GM23338 (cell line): ENCODE data around the gene CELA1. TPM values are rescaled to one million over a fixed set of nuclear protein-coding genes. Genes with fewer than 3 reads are reported as not detected.

Experiments
- ATAC-seq: fragments of 200-7000 bp; cut with Tn5 transposase; 3 replicates; pipeline ENCODE4 v1.9.1; 2020
- DNase-seq: peaks from one replicate; pipeline ENCODE4 v3.0.0-alpha.2; 2015; ENCODE audit warnings: low spot score
- H2AFZ ChIP-seq: fragments of 200-600 bp; sonication (generic); 2 replicates; pipeline ENCODE4 v1.8.0; 2016; ENCODE audit warnings: antibody characterized with exemption, mild to moderate bottlenecking, moderate library complexity
- H3F3A ChIP-seq: fragments of 200-600 bp; sonication (generic); replicated peaks from 2 replicates; pipeline ENCODE4 v1.8.0; 2017; ENCODE audit warnings: antibody characterized with exemption, mixed run types, low read depth
- H3K27ac ChIP-seq: fragments of 200-600 bp; sonication (generic); 2 replicates; pipeline ENCODE4 v1.6.1; 2016; ENCODE audit warnings: low read depth
- H3K27me3 ChIP-seq: fragments of 200-600 bp; sonication (generic); 2 replicates; pipeline ENCODE4 v1.8.0; 2016; ENCODE audit warnings: mild to moderate bottlenecking, mixed run types, moderate library complexity; ENCODE audit not compliant: insufficient read depth
- H3K36me3 ChIP-seq: fragments of 200-600 bp; sonication (generic); 2 replicates; pipeline ENCODE4 v1.8.0; 2016; ENCODE audit warnings: mild to moderate bottlenecking; ENCODE audit not compliant: insufficient read depth
- H3K4me1 ChIP-seq: fragments of 200-600 bp; sonication (generic); 2 replicates; pipeline ENCODE4 v1.8.0; 2016; ENCODE audit warnings: mild to moderate bottlenecking, moderate library complexity; ENCODE audit not compliant: insufficient read depth
- H3K4me2 ChIP-seq: fragments of 200-600 bp; sonication (generic); 2 replicates; pipeline ENCODE4 v1.7.1; 2017; ENCODE audit warnings: mixed run types
- H3K4me3 ChIP-seq: fragments of 200-600 bp; sonication (generic); 2 replicates; pipeline ENCODE4 v1.6.1; 2016; ENCODE audit warnings: mixed run types
- H3K79me2 ChIP-seq: fragments of 200-600 bp; sonication (generic); replicated peaks from 2 replicates; pipeline ENCODE4 v1.8.0; 2017; ENCODE audit warnings: mild to moderate bottlenecking; ENCODE audit not compliant: insufficient read depth
- H3K9me2 ChIP-seq: fragments of 200-600 bp; sonication (generic); 2 replicates; pipeline ENCODE4 v1.8.0; 2017; ENCODE audit not compliant: insufficient read depth
- H4K20me1 ChIP-seq: fragments of 200-600 bp; sonication (generic); replicated peaks from 2 replicates; pipeline ENCODE4 v1.8.0; 2017; ENCODE audit warnings: mild to moderate bottlenecking; ENCODE audit not compliant: insufficient read depth
- H3K27ac Mint-ChIP-seq: 2 replicates; pipeline ENCODE4 v1.8.0; 2020; ENCODE audit warnings: inconsistent platforms, mild to moderate bottlenecking, moderate library complexity, mixed read lengths
- H3K27me3 Mint-ChIP-seq: 3 replicates; pipeline ENCODE4 v1.8.0; 2022; ENCODE audit warnings: low read depth, mild to moderate bottlenecking, moderate library complexity, mixed read lengths, inconsistent platforms; ENCODE audit not compliant: insufficient read depth, poor library complexity
- H3K36me3 Mint-ChIP-seq: 3 replicates; pipeline ENCODE4 v1.8.0; 2021; ENCODE audit warnings: low read depth, mild to moderate bottlenecking, inconsistent platforms, moderate library complexity, mixed read lengths
- H3K4me1 Mint-ChIP-seq: 3 replicates; pipeline ENCODE4 v1.8.0; 2020; ENCODE audit warnings: mild to moderate bottlenecking, inconsistent platforms, mixed read lengths
- H3K4me3 Mint-ChIP-seq: 3 replicates; pipeline ENCODE4 v1.8.0; 2021; ENCODE audit warnings: moderate library complexity, mild to moderate bottlenecking, inconsistent platforms, mixed read lengths
- H3K9me3 Mint-ChIP-seq: 3 replicates; pipeline ENCODE4 v1.8.0; 2020; ENCODE audit warnings: moderate library complexity, mild to moderate bottlenecking, inconsistent platforms, mixed read lengths
- CREB1 ChIP-seq: fragments of 250-450 bp; sonication (Bioruptor Pico); IDR thresholded peaks from 2 replicates; pipeline ENCODE4 v1.5.0; 2020; ENCODE audit warnings: low read depth, mild to moderate bottlenecking, moderate library complexity
- CTCF ChIP-seq, 2 experiments: fragments of 200-600 bp in 1 of 2; sonication (generic) in 1 of 2; conservative IDR thresholded peaks; 2 replicates each; pipeline versions ENCODE4 v1.5.1 to v1.6.1; 2016 to 2017; ENCODE audit warnings: antibody characterized with exemption in 2 of 2, low read depth in 2 of 2, mild to moderate bottlenecking in 2 of 2, moderate library complexity in 1 of 2
- EZH2 ChIP-seq: fragments of 200-600 bp; sonication (generic); IDR thresholded peaks from one replicate; pipeline ENCODE4 v1.8.0; 2017; ENCODE audit warnings: antibody characterized with exemption, mild to moderate bottlenecking, low read depth; ENCODE audit not compliant: unreplicated experiment
- EZH2phosphoT487 ChIP-seq: fragments of 200-600 bp; sonication (generic); IDR thresholded peaks from one replicate; pipeline ENCODE4 v1.8.1; 2018; ENCODE audit warnings: antibody characterized with exemption; ENCODE audit not compliant: unreplicated experiment
- JUNB ChIP-seq: IDR thresholded peaks from one replicate; pipeline ENCODE4 v1.6.1; 2016; ENCODE audit warnings: antibody characterized with exemption; ENCODE audit not compliant: unreplicated experiment
- NANOG ChIP-seq: IDR thresholded peaks from 2 replicates; pipeline ENCODE4 v1.6.1; 2016; ENCODE audit warnings: antibody characterized with exemption, borderline replicate concordance
- POLR2AphosphoS5 ChIP-seq: IDR thresholded peaks from 2 replicates; pipeline ENCODE4 v1.6.1; 2016; ENCODE audit warnings: antibody characterized with exemption, low read depth
- STAT1 ChIP-seq: IDR thresholded peaks from one replicate; pipeline ENCODE4 v1.6.1; 2016; ENCODE audit warnings: antibody characterized with exemption; ENCODE audit not compliant: unreplicated experiment
- ZNF114 ChIP-seq: fragments of 250-450 bp; sonication (Bioruptor Pico); IDR thresholded peaks from 2 replicates; pipeline ENCODE4 v1.5.0; 2020; ENCODE audit warnings: mild to moderate bottlenecking, moderate library complexity
- ZNF331 ChIP-seq: fragments of 250-450 bp; sonication (Bioruptor Pico); IDR thresholded peaks from 2 replicates; pipeline ENCODE4 v1.5.0; 2020; ENCODE audit warnings: low read depth, mild to moderate bottlenecking, moderate library complexity
- ZNF462 ChIP-seq: fragments of 250-450 bp; sonication (Bioruptor Pico); IDR thresholded peaks from 2 replicates; pipeline ENCODE4 v1.5.0; 2020; ENCODE audit warnings: mild to moderate bottlenecking, moderate library complexity
- polyA plus RNA-seq: library from polyadenylated mRNA; unstranded; fragments of >200 nt; fragmentation: Nextera tagmentation; extraction: Ambion mirVana; gene quantifications from 2 replicates; pipeline ENCODE4 v1.2.1, GENCODE V29; 2016
- total RNA-seq: library from RNA; depleted of rRNA; stranded (reverse); fragments of >200 nt; shearing (Covaris generic); gene quantifications from 2 replicates; pipeline ENCODE4 v1.2.3, GENCODE V29; 2014
- TF ChIP-seq, protein P1 (sequence below): IDR thresholded peaks from one replicate; pipeline ENCODE4 v1.6.1; 2018; ENCODE audit warnings: antibody characterized with exemption; ENCODE audit not compliant: unreplicated experiment
- TF ChIP-seq, protein P2 (sequence below): IDR thresholded peaks from 2 replicates; pipeline ENCODE4 v1.6.1; 2016; ENCODE audit warnings: antibody characterized with exemption

Gene CELA1
- total and polyA plus RNA-seq, 2 experiments from 2014 or later, result not detected

GRCh38 chr12:51395283-51396230 lies 49.1 kb upstream of the CELA1 start:
- Histone ChIP-seq H3K9me2 (no peaks in the 10 kb centered on the region), H3F3A (peaks cover 12% of the 10 kb centered on the region), H3K4me3 (no peak overlapping the region), H3K4me1 (peaks cover 10% of the 10 kb centered on the region), H3K27me3 (no peaks in the 10 kb centered on the region), H3K79me2 (peaks cover 12% of the 10 kb centered on the region), H3K4me2 (no peak overlapping the region), H3K36me3 (no peaks in the 10 kb centered on the region), H4K20me1 (no peaks in the 10 kb centered on the region; the same call in 1 of the 2 replicates), H3K27ac (no peak overlapping the region), H2AFZ (no peak overlapping the region)
- H3K4me3 Mint-ChIP-seq, result no peak overlapping the region
- peaks cover 14% of the 10 kb centered on the region; the same call in 2 of the 3 replicates for H3K4me1 Mint-ChIP-seq
- no peak overlapping the region for H3K27ac Mint-ChIP-seq
- DNase-seq (no peak), ATAC-seq (no peak)
- no peaks in the 10 kb centered on the region for H3K9me3 Mint-ChIP-seq
- no peak for TF ChIP-seq ZNF114
- TF ChIP-seq POLR2AphosphoS5, result no peak
- TF ChIP-seq NANOG, result no peak
- TF ChIP-seq, protein P1, sequence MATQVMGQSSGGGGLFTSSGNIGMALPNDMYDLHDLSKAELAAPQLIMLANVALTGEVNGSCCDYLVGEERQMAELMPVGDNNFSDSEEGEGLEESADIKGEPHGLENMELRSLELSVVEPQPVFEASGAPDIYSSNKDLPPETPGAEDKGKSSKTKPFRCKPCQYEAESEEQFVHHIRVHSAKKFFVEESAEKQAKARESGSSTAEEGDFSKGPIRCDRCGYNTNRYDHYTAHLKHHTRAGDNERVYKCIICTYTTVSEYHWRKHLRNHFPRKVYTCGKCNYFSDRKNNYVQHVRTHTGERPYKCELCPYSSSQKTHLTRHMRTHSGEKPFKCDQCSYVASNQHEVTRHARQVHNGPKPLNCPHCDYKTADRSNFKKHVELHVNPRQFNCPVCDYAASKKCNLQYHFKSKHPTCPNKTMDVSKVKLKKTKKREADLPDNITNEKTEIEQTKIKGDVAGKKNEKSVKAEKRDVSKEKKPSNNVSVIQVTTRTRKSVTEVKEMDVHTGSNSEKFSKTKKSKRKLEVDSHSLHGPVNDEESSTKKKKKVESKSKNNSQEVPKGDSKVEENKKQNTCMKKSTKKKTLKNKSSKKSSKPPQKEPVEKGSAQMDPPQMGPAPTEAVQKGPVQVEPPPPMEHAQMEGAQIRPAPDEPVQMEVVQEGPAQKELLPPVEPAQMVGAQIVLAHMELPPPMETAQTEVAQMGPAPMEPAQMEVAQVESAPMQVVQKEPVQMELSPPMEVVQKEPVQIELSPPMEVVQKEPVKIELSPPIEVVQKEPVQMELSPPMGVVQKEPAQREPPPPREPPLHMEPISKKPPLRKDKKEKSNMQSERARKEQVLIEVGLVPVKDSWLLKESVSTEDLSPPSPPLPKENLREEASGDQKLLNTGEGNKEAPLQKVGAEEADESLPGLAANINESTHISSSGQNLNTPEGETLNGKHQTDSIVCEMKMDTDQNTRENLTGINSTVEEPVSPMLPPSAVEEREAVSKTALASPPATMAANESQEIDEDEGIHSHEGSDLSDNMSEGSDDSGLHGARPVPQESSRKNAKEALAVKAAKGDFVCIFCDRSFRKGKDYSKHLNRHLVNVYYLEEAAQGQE, result no peak
- no peak for TF ChIP-seq ZNF331 (CRISPR knock-in tag)
- no peak for TF ChIP-seq EZH2phosphoT487
- TF ChIP-seq, protein P2, sequence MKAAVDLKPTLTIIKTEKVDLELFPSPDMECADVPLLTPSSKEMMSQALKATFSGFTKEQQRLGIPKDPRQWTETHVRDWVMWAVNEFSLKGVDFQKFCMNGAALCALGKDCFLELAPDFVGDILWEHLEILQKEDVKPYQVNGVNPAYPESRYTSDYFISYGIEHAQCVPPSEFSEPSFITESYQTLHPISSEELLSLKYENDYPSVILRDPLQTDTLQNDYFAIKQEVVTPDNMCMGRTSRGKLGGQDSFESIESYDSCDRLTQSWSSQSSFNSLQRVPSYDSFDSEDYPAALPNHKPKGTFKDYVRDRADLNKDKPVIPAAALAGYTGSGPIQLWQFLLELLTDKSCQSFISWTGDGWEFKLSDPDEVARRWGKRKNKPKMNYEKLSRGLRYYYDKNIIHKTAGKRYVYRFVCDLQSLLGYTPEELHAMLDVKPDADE, result no peak
- no peak for TF ChIP-seq JUNB
- no peak for TF ChIP-seq ZNF462 (CRISPR knock-in tag)
- TF ChIP-seq STAT1, result no peak
- no peak for TF ChIP-seq EZH2
- TF ChIP-seq CTCF (conservative IDR thresholded peaks at IDR 0.05; ENCODE audit: low read depth in 2 of 2), result no peak
- no peak for TF ChIP-seq CREB1 (CRISPR knock-in tag)
- peaks cover 6% of the 10 kb centered on the region; the same call in 2 of the 3 replicates for H3K36me3 Mint-ChIP-seq
- peaks cover 24% of the 10 kb centered on the region for H3K27me3 Mint-ChIP-seq
